Natural killer cell (primary cell): ENCODE measurements around the gene LTB. TPM values are rescaled to one million over a fixed set of nuclear protein-coding genes. Genes with fewer than 3 reads are reported as not detected.

Experiments used
- ATAC-seq, 3 donors: fragments of 150-1000 bp in 2 of 3; fragments of 200-7000 bp in 1 of 3; cut with Tn5 transposase; 1 replicate in 1 of 3; 2 replicates in 2 of 3; pipeline ENCODE4 v1.10.0; 2021; ENCODE audit warnings: mild to moderate bottlenecking in 2 of 3, moderate library complexity in 2 of 3
- DNase-seq, 2 donors: peaks; one replicate each; pipeline versions ENCODE4 v3.0.0 to v3.0.0-alpha.2; 2013 to 2021; ENCODE audit warnings: mixed read lengths in 1 of 2
- H3K27ac ChIP-seq: one replicate; pipeline ENCODE4 v1.5.1; 2013; ENCODE audit warnings: mild to moderate bottlenecking, low read length
- H3K27me3 ChIP-seq: one replicate; pipeline ENCODE4 v1.6.1; 2013; ENCODE audit warnings: low read length; ENCODE audit not compliant: control insufficient read depth, insufficient read depth
- H3K36me3 ChIP-seq: one replicate; pipeline ENCODE4 v1.6.1; 2013; ENCODE audit warnings: low read length; ENCODE audit not compliant: control insufficient read depth, insufficient read depth
- H3K4me1 ChIP-seq: one replicate; pipeline ENCODE4 v1.6.1; 2013; ENCODE audit warnings: low read length; ENCODE audit not compliant: control insufficient read depth, insufficient read depth
- H3K4me3 ChIP-seq: one replicate; pipeline ENCODE4 v1.5.1; 2013; ENCODE audit warnings: low read length
- H3K9me3 ChIP-seq: one replicate; pipeline ENCODE4 v1.6.1; 2013; ENCODE audit warnings: low read length; ENCODE audit not compliant: control insufficient read depth, insufficient read depth
- H3K27ac Mint-ChIP-seq, 2 donors: one replicate each; pipeline ENCODE4 v1.8.0; 2022; ENCODE audit warnings: mild to moderate bottlenecking in 2 of 2, mixed read lengths in 2 of 2, moderate library complexity in 1 of 2
- H3K27me3 Mint-ChIP-seq, 2 donors: one replicate each; pipeline ENCODE4 v1.8.0; 2022; ENCODE audit warnings: low read depth in 2 of 2, mixed read lengths in 2 of 2
- H3K36me3 Mint-ChIP-seq: one replicate; pipeline ENCODE4 v1.8.0; 2022; ENCODE audit warnings: mixed read lengths
- H3K4me1 Mint-ChIP-seq, 2 donors: one replicate each; pipeline ENCODE4 v1.8.0; 2022; ENCODE audit warnings: mixed read lengths in 2 of 2
- H3K4me3 Mint-ChIP-seq: one replicate; pipeline ENCODE4 v1.8.0; 2022; ENCODE audit warnings: mild to moderate bottlenecking, moderate library complexity, mixed read lengths
- H3K9me3 Mint-ChIP-seq, 2 donors: one replicate each; pipeline ENCODE4 v1.8.0; 2022; ENCODE audit warnings: mixed read lengths in 2 of 2
- CTCF ChIP-seq: fragments of 200-600 bp; IDR thresholded peaks from one replicate; pipeline ENCODE4 v1.8.0; 2022; ENCODE audit warnings: antibody characterized with exemption
- WGBS: methylation state at CpG from one replicate; pipeline ENCODE4 v1.1.7; 2013; ENCODE audit warnings: missing lambda C conversion rate; ENCODE audit not compliant: insufficient coverage; 5-methylcytosine and 5-hydroxymethylcytosine counted together
- intact Hi-C: fragments of 100-400 bp; cut with micrococcal nuclease; formaldehyde crosslinking; loops from one replicate; pipeline ENCODE4 v1.14.2; 2022
- total RNA-seq, 4 donors: library from RNA; stranded (reverse); fragments of 120-200 nt in 1 of 4; gene quantifications; one replicate each; pipeline versions ENCODE4 v1.2.3 to v1.2.4, GENCODE V29; 2013 to 2022

The LTB gene
- total RNA-seq, 3 donors from 2014 or later (not counting 1 experiment from before 2014, with no cell fraction given) = 17.7 to 42.1 (median 32.6) TPM

GRCh38 chr6:31579119-31579505, 3.1 kb downstream of the LTB start:
- DNase-seq = peak in 1 of 2 donors; percentile 15
- H3K27me3 Mint-ChIP-seq = no peaks in the 10 kb centered on the region
- TF ChIP-seq CTCF = no peak
- H3K4me3 ChIP-seq = no peak overlapping the region
- H3K27ac Mint-ChIP-seq = peak overlapping the region; percentile 95 to 100
- no peak for ATAC-seq
- WGBS = 91% methylated on average over 3 of the region's 3 CpGs
- no peaks in the 10 kb centered on the region for H3K9me3 Mint-ChIP-seq
- no peak overlapping the region for H3K27ac ChIP-seq
- H3K4me1 ChIP-seq = peaks cover 89% of the 10 kb centered on the region
- no peaks in the 10 kb centered on the region for H3K9me3 ChIP-seq
- H3K27me3 ChIP-seq = no peaks in the 10 kb centered on the region
- peak overlapping the region; percentile 80 for H3K4me3 Mint-ChIP-seq
- peaks cover 78 to 86% of the 10 kb centered on the region in 2 donors for H3K4me1 Mint-ChIP-seq
- H3K36me3 Mint-ChIP-seq = no peaks in the 10 kb centered on the region
- H3K36me3 ChIP-seq = peaks cover 10% of the 10 kb centered on the region
- intact Hi-C loops = no loop called here

- Histone ChIP-seq H3K9me3 (no peaks in the 10 kb centered on the region), H3K27ac (no peak overlapping the region), H3K27me3 (no peaks in the 10 kb centered on the region), H3K4me3 (no peak overlapping the region), H3K4me1 (peaks cover 89% of the 10 kb centered on the region), H3K36me3 (peaks cover 10% of the 10 kb centered on the region)
- peak in 1 of 2 donors; percentile 19 for DNase-seq
- Mint-ChIP-seq H3K4me3 (peak overlapping the region; percentile 80), H3K4me1 (peaks cover 84 to 92% of the 10 kb centered on the region in 2 donors), H3K36me3 (no peaks in the 10 kb centered on the region), H3K9me3 (no peaks in the 10 kb centered on the region), H3K27ac (peak overlapping the region; percentile 95 to 100), H3K27me3 (no peaks in the 10 kb centered on the region)
- no peak for TF ChIP-seq CTCF
- no peak for ATAC-seq
- 84% methylated on average over 12 of the region's 12 CpGs for WGBS
- intact Hi-C loops = no loop called here
These were observed 3.8 kb downstream of the LTB start for GRCh38 chr6:31578184-31579118.

GRCh38 chr6:31577579-31577966, 4.7 kb downstream of the LTB start:
- intact Hi-C loops = no loop called here
- Histone ChIP-seq H3K27me3 (no peaks in the 10 kb centered on the region), H3K36me3 (peaks cover 10% of the 10 kb centered on the region), H3K27ac (peak overlapping the region; percentile 94), H3K4me3 (peak overlapping the region; percentile 42), H3K9me3 (no peaks in the 10 kb centered on the region), H3K4me1 (peaks cover 89% of the 10 kb centered on the region)
- WGBS = 62% methylated on average over 2 of the region's 3 CpGs
- no peaks in the 10 kb centered on the region for H3K27me3 Mint-ChIP-seq
- H3K4me1 Mint-ChIP-seq = peaks cover 85 to 95% of the 10 kb centered on the region in 2 donors
- no peaks in the 10 kb centered on the region for H3K9me3 Mint-ChIP-seq
- DNase-seq (peak in 1 of 2 donors; percentile 6), ATAC-seq (no peak)
- TF ChIP-seq CTCF = no peak
- no peaks in the 10 kb centered on the region for H3K36me3 Mint-ChIP-seq
- peak overlapping the region; percentile 84 for H3K4me3 Mint-ChIP-seq
- H3K27ac Mint-ChIP-seq = peak overlapping the region; percentile 95 to 99
